Lower leg skin (tissue), 4 donors: Measurements from ENCODE around the gene ASCC1. TPM values are rescaled to one million over a fixed set of nuclear protein-coding genes. Genes with fewer than 3 reads are reported as not detected.

Experiments
- DNase-seq, 2 donors: peaks; one replicate each; pipeline ENCODE4 v3.0.0-alpha.2; 2019; ENCODE audit warnings: low spot score in 2 of 2
- H3K4me3 ChIP-seq: fragments of 200-600 bp; sonication (generic); 2 replicates; pipeline ENCODE4 v1.5.1; 2017; ENCODE audit warnings: mild to moderate bottlenecking, low read depth; ENCODE audit not compliant: poor library complexity, severe bottlenecking
- CTCF ChIP-seq, 3 donors: fragments of 450-650 bp; IDR thresholded peaks; one replicate each; pipeline ENCODE4 v1.5.1; 2016; ENCODE audit warnings: antibody characterized with exemption in 3 of 3, mild to moderate bottlenecking in 3 of 3, moderate library complexity in 2 of 3
- POLR2A ChIP-seq, 2 donors: fragments of 450-650 bp; IDR thresholded peaks; one replicate each; pipeline ENCODE4 v1.6.1; 2016 to 2017; ENCODE audit warnings: antibody characterized with exemption in 2 of 2, mild to moderate bottlenecking in 1 of 2, moderate library complexity in 1 of 2
- WGBS, 2 donors: methylation state at CpG; one replicate each; pipeline ENCODE4 v1.1.5; 2018; 5-methylcytosine and 5-hydroxymethylcytosine counted together
- intact Hi-C: fragments of 100-400 bp; cut with DNase I; formaldehyde crosslinking; loops from one replicate; pipeline ENCODE4 v1.15.0; 2023; ENCODE audit warnings: low total_unique reads
- total RNA-seq, 4 donors: library from RNA; depleted of rRNA; stranded (reverse); fragments of >200 nt; gene quantifications; one replicate each; pipeline ENCODE4 v1.1.0, GENCODE V29; 2016

ASCC1 gene
- total RNA-seq, 4 donors from 2014 or later = 17.7 to 33.3 (median 23.1) TPM

GRCh38 chr10:72105098-72105475 lies 111.0 kb downstream of the ASCC1 start:
- DNase-seq = no peak
- intact Hi-C loops = no loop called here
- WGBS, 2 donors = 87 to 88% methylated on average over 9 of the region's 9 CpGs
- TF ChIP-seq CTCF (IDR thresholded peaks at IDR 0.05) = no peak
- no peak for TF ChIP-seq POLR2A (IDR thresholded peaks at IDR 0.05)
- no peak overlapping the region for H3K4me3 ChIP-seq

GRCh38 chr10:72104472-72105097 lies 111.5 kb downstream of the ASCC1 start:
- WGBS, 2 donors = 30 to 32% methylated on average over 8 of the region's 8 CpGs
- H3K4me3 ChIP-seq = no peak overlapping the region
- intact Hi-C loops = no loop called here
- TF ChIP-seq POLR2A (IDR thresholded peaks at IDR 0.05) (no peak), CTCF (IDR thresholded peaks at IDR 0.05) (no peak)
- no peak for DNase-seq

GRCh38 chr10:72099600-72099921 lies 116.5 kb downstream of the ASCC1 start:
- H3K4me3 ChIP-seq = no peak overlapping the region
- intact Hi-C loops = no loop called here
- 94 to 96% methylated on average over 10 of the region's 10 CpGs for WGBS, 2 donors
- TF ChIP-seq CTCF (IDR thresholded peaks at IDR 0.05) = no peak
- TF ChIP-seq POLR2A (IDR thresholded peaks at IDR 0.05) = no peak
- DNase-seq = no peak

- TF ChIP-seq POLR2A (IDR thresholded peaks at IDR 0.05) (no peak), CTCF (IDR thresholded peaks at IDR 0.05) (no peak)
- intact Hi-C loops = no loop called here
- DNase-seq = no peak
- WGBS, 2 donors = 87% methylated on average over 6 of the region's 6 CpGs
- H3K4me3 ChIP-seq = no peak overlapping the region
Measured at GRCh38 chr10:72098836-72099599, 117.1 kb downstream of the ASCC1 start.

GRCh38 chr10:72098301-72098835 lies 117.7 kb downstream of the ASCC1 start:
- WGBS, 2 donors = 92 to 97% methylated on average over 3 of the region's 3 CpGs
- intact Hi-C loops = no loop called here
- no peak for DNase-seq
- no peak for TF ChIP-seq CTCF (IDR thresholded peaks at IDR 0.05)
- no peak for TF ChIP-seq POLR2A (IDR thresholded peaks at IDR 0.05)
- no peak overlapping the region for H3K4me3 ChIP-seq
